ENCODE measurements around the gene FAM98A. TPM values are rescaled to one million over a fixed set of nuclear protein-coding genes. Genes with fewer than 3 reads are reported as not detected.

Gene FAM98A
- total and polyA plus RNA-seq, 2 donors (not counting 1 experiment from before 2014, with no cell fraction given) = 19.0 to 243 TPM

- Histone ChIP-seq H3K27ac (ENCODE audit: insufficient read depth, low read length) (no peak overlapping the region), H3K9ac (ENCODE audit: insufficient read depth, low read length) (no peak overlapping the region), H3K79me2 (ENCODE audit: control insufficient read depth, insufficient read depth, low read length) (no peaks in the 10 kb centered on the region), H4K20me1 (ENCODE audit: control insufficient read depth, extremely low read depth, insufficient read depth, low read length) (no peaks in the 10 kb centered on the region), H3K4me3 (replicated peaks in 1 of 4; ENCODE audit: control extremely low read depth in 1 of 4, insufficient read depth in 1 of 4, low read depth in 3 of 4, low read length in 4 of 4) (no peak overlapping the region), H3K4me2 (ENCODE audit: extremely low read depth, insufficient read depth, low read length) (no peak overlapping the region), H3K36me3 (ENCODE audit: control insufficient read depth, insufficient read depth, low read length) (no peaks in the 10 kb centered on the region), H2AFZ (ENCODE audit: low read length) (no peak overlapping the region), H3K27me3 (ENCODE audit: control insufficient read depth, insufficient read depth, low read length) (no peaks in the 10 kb centered on the region), H3K4me1 (ENCODE audit: control insufficient read depth, extremely low read depth, insufficient read depth, low read length) (no peaks in the 10 kb centered on the region), H3K9me3 (ENCODE audit: control insufficient read depth, insufficient read depth, low read depth, low read length) (no peaks in the 10 kb centered on the region)
- no peak for DNase-seq (ENCODE audit: low read depth in 2 of 2)
- TF ChIP-seq EZH2 (IDR thresholded peaks at IDR 0.05; ENCODE audit: low read length, missing control alignments) (no peak), CTCF (conservative IDR thresholded peaks at IDR 0.05 in 1 of 2, IDR thresholded peaks at IDR 0.05 in 1 of 2; ENCODE audit: low read depth in 1 of 2, low read length in 2 of 2) (no peak)
These were observed 48.9 kb downstream of the FAM98A start for GRCh38 chr2:33550206-33550605.

- no peak for TF ChIP-seq EZH2 (IDR thresholded peaks at IDR 0.05; ENCODE audit: low read length, missing control alignments)
- TF ChIP-seq CTCF (conservative IDR thresholded peaks at IDR 0.05 in 1 of 2, IDR thresholded peaks at IDR 0.05 in 1 of 2; ENCODE audit: low read depth in 1 of 2, low read length in 2 of 2) = no peak
- no peaks in the 10 kb centered on the region for H3K36me3 ChIP-seq (ENCODE audit: control insufficient read depth, insufficient read depth, low read length)
- no peak for DNase-seq (ENCODE audit: low read depth in 2 of 2)
These were observed 57.9 kb downstream of the FAM98A start for GRCh38 chr2:33541243-33541642.

GRCh38 chr2:33535421-33535820 lies 63.7 kb downstream of the FAM98A start:
- no peak overlapping the region for H3K4me3 ChIP-seq (replicated peaks in 1 of 4; ENCODE audit: control extremely low read depth in 1 of 4, insufficient read depth in 1 of 4, low read depth in 3 of 4, low read length in 4 of 4)
- H3K79me2 ChIP-seq (ENCODE audit: control insufficient read depth, insufficient read depth, low read length) = no peaks in the 10 kb centered on the region
- H3K27me3 ChIP-seq (ENCODE audit: control insufficient read depth, insufficient read depth, low read length) = no peaks in the 10 kb centered on the region
- DNase-seq (ENCODE audit: low read depth in 2 of 2) = no peak
- no peaks in the 10 kb centered on the region for H4K20me1 ChIP-seq (ENCODE audit: control insufficient read depth, extremely low read depth, insufficient read depth, low read length)
- no peaks in the 10 kb centered on the region for H3K9me3 ChIP-seq (ENCODE audit: control insufficient read depth, insufficient read depth, low read depth, low read length)
- no peak overlapping the region for H3K9ac ChIP-seq (ENCODE audit: insufficient read depth, low read length)
- H3K4me2 ChIP-seq (ENCODE audit: extremely low read depth, insufficient read depth, low read length) = no peak overlapping the region
- no peak overlapping the region for H3K27ac ChIP-seq (ENCODE audit: insufficient read depth, low read length)
- no peak for TF ChIP-seq CTCF (conservative IDR thresholded peaks at IDR 0.05 in 1 of 2, IDR thresholded peaks at IDR 0.05 in 1 of 2; ENCODE audit: low read depth in 1 of 2, low read length in 2 of 2)
- TF ChIP-seq EZH2 (IDR thresholded peaks at IDR 0.05; ENCODE audit: low read length, missing control alignments) = no peak
- H3K4me1 ChIP-seq (ENCODE audit: control insufficient read depth, extremely low read depth, insufficient read depth, low read length) = peaks cover 8% of the 10 kb centered on the region
- H3K36me3 ChIP-seq (ENCODE audit: control insufficient read depth, insufficient read depth, low read length) = no peaks in the 10 kb centered on the region
- no peak overlapping the region for H2AFZ ChIP-seq (ENCODE audit: low read length)

More at GRCh38 chr2:33541243-33541642, 57.9 kb downstream of the FAM98A start:
- Histone ChIP-seq H3K4me1 (ENCODE audit: control insufficient read depth, extremely low read depth, insufficient read depth, low read length) (no peaks in the 10 kb centered on the region), H3K9ac (ENCODE audit: insufficient read depth, low read length) (no peak overlapping the region), H3K9me3 (ENCODE audit: control insufficient read depth, insufficient read depth, low read depth, low read length) (no peaks in the 10 kb centered on the region), H3K27me3 (ENCODE audit: control insufficient read depth, insufficient read depth, low read length) (no peaks in the 10 kb centered on the region), H4K20me1 (ENCODE audit: control insufficient read depth, extremely low read depth, insufficient read depth, low read length) (no peaks in the 10 kb centered on the region), H3K4me3 (replicated peaks in 1 of 4; ENCODE audit: control extremely low read depth in 1 of 4, insufficient read depth in 1 of 4, low read depth in 3 of 4, low read length in 4 of 4) (no peak overlapping the region), H2AFZ (ENCODE audit: low read length) (no peak overlapping the region), H3K79me2 (ENCODE audit: control insufficient read depth, insufficient read depth, low read length) (no peaks in the 10 kb centered on the region), H3K27ac (ENCODE audit: insufficient read depth, low read length) (no peak overlapping the region), H3K4me2 (ENCODE audit: extremely low read depth, insufficient read depth, low read length) (no peak overlapping the region)

Other genes with a start within 250 kb of the FAM98A start
- gene RASGRP3, start 122.7 kb downstream of the FAM98A start, total RNA-seq = 0.26 and 0.50 TPM in 2 replicates
- 2.2 and 6.1 TPM in 2 replicates for gene RASGRP3, start 122.7 kb downstream of the FAM98A start, polyA plus RNA-seq